GM13976 (cell line): ENCODE measurements around the gene BBS9.

Experiments used
- DNase-seq: peaks from one replicate; pipeline ENCODE4 v3.0.0; 2012; ENCODE audit warnings: low spot score
- in situ Hi-C: fragments of 300-500 bp; cut with MboI; formaldehyde crosslinking; loops from one replicate; pipeline ENCODE4 v1.12.0; 2022; ENCODE audit warnings: low sequenced_read_pairs, mixed read lengths, inconsistent platforms; ENCODE audit not compliant: unreplicated experiment
- TF ChIP-seq, protein P1 (sequence below): IDR thresholded peaks from 2 replicates; pipeline ENCODE4 v1.5.1; 2012; ENCODE audit warnings: borderline replicate concordance, mild to moderate bottlenecking; ENCODE audit not compliant: insufficient read depth; ENCODE audit errors: extremely low read depth, missing control alignments, control extremely low read depth

The BBS9 gene

DNA sequence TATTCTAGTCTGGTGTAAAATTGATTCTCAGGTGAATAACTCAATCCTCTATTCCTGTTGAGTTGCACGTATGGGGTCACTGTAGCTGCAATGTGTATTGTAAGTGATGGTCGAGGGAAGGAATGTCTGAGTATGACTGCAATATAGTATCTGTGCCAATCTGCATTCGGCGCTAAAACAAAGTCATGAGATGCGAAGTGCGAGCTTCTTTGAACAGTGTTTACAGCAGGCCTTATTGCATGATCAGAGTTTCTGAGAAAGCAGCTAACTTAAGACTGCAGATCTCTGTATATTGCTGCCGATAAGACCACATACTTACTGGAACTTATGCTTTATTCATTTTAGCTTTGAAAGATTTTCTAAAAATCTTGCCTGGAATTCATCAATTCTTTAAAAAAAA lies 434.3 kb downstream of the BBS9 start:
- no peak for DNase-seq
- TF ChIP-seq, protein P1, sequence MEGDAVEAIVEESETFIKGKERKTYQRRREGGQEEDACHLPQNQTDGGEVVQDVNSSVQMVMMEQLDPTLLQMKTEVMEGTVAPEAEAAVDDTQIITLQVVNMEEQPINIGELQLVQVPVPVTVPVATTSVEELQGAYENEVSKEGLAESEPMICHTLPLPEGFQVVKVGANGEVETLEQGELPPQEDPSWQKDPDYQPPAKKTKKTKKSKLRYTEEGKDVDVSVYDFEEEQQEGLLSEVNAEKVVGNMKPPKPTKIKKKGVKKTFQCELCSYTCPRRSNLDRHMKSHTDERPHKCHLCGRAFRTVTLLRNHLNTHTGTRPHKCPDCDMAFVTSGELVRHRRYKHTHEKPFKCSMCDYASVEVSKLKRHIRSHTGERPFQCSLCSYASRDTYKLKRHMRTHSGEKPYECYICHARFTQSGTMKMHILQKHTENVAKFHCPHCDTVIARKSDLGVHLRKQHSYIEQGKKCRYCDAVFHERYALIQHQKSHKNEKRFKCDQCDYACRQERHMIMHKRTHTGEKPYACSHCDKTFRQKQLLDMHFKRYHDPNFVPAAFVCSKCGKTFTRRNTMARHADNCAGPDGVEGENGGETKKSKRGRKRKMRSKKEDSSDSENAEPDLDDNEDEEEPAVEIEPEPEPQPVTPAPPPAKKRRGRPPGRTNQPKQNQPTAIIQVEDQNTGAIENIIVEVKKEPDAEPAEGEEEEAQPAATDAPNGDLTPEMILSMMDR = no peak
- in situ Hi-C loops = no loop called here

DNA sequence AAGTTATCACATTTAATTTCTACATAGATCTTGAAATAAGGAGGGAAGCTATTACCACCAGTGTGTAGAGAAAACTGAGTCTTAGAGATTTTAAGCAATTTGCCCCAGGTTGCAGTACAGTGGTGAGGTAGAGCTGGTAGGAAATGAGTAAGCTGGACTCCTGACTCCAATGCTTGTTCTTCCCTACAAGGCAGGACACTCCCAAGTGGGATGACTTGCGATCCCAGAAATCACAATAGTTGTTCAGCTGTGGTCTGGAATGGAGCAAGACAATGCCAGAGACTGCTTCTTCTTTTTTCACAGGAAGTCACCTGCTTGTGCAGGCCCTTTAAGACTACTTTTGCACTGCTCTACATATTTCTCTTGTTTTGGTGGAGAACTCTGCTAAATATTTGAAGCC lies 448.8 kb downstream of the BBS9 start:
- in situ Hi-C loops = no loop called here
- TF ChIP-seq, protein P1 = no peak
- no peak for DNase-seq

DNA sequence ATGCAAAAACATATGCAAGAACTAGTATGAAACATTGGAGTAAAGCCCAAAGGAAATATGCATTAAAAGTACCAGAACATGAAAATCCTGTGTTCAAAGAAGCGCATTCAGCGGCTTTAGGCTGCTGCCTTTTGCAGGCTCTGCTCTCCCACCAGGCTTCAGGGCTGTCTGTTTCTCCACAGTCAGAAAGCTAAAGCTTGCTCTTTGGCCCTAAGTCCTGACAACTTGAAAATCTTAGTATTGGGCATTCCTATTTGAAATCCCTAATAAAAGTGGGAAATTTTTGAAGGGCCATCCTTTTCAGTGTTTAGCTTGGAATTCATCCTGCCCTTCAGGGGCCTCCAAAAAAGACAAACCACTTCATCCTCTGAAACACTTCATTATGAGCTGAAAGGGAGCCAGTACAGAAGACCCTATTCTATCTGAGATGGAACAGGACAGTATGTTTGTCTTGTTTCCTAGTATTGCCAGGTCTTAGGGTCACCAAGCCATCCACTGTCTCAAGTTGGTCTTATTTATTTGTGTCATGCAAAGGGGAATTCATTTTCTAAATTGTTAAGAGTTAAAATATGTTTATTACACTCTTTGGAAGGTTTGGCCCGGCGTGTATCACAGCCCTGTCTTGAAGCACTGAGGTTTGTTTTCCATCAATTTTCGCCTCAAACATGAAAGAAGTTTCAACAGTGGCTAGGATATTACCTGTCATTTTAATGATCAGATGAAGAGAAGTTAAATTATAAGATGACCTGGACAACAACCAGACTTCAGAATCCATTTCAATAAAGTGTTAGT lies 449.7 kb downstream of the BBS9 start:
- in situ Hi-C loops = no loop called here
- DNase-seq = no peak
- TF ChIP-seq, protein P1 = no peak

DNA sequence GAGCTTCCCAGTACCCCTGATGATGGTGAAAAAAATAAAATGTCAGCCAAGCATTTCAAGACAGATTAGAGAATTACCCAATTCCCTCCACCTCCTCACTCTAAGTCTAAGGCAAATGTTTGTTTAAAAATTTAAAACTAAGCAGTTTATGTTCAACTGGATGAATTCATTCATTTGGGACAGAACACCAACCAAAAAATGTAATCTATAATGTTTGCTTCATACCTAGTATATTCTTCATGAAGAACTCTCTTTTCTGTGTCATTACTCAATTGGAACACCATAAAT lies 450.3 kb downstream of the BBS9 start:
- in situ Hi-C loops = no loop called here
- TF ChIP-seq, protein P1 = no peak
- DNase-seq = no peak

DNA sequence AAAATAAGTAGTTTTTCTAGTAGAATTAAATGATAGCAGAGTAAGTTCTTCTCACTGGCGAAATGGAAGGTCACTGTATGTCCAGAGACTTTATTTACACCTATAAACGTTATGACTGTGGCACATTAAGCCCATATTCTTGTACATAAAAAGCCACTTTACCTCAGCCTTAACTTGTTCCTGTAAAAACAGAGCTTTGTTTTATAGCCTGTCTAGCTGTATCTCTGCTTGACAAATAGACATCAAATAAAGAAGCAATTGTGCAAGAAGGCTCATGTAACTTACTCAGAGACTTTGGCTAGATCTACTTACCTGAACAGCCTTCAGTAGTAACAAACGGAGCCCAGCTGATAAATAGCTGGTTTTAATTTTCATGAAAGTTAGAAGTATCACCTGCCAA lies 451.9 kb downstream of the BBS9 start:
- in situ Hi-C loops = no loop called here
- DNase-seq = no peak
- TF ChIP-seq, protein P1 = no peak

DNA sequence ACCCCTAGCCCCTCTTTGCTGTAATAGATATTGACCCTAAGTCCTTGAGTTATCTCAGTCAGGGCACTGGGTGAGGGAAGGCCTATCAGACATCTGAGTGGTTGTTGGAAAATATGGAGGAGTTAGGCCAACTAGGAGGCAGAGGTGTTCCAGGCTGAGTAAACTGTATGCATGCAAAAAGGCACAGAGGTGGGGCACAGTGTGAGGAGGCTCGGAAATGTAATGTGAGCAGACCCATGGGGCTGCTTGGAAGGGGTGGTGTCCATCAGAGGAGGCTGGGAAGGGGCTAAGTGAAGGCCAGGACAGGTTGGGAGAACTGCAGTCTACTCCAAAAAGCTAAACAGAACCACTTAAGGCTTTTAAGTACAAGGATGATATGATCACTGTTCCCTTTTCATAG lies 452.7 kb downstream of the BBS9 start:
- no peak for DNase-seq
- TF ChIP-seq, protein P1 = no peak
- in situ Hi-C loops = no loop called here
